A549 (cell line): ENCODE data around the gene FXYD3. TPM values are rescaled to one million over a fixed set of nuclear protein-coding genes. Genes with fewer than 3 reads are reported as not detected.

Experiments
- ATAC-seq, 2 experiments: fragments of 200-7000 bp in 1 of 2; fragments of >200 bp in 1 of 2; cut with Nextera tagmentation in 1 of 2; cut with Tn5 transposase in 1 of 2; 3 replicates each; pipeline versions ENCODE4 v1.8.0 to v1.9.1; 2018 to 2020; ENCODE audit warnings: mild to moderate bottlenecking in 1 of 2, moderate library complexity in 1 of 2
- CTCF ChIA-PET: fragments of 300-600 bp; sonication (Branson Sonifier 250); formaldehyde crosslinking; extraction: SDS; loops from one replicate; lab custom pipeline; 2021; ENCODE audit warnings: antibody characterized with exemption, inconsistent platforms; lab: Yijun Ruan, JAX
- POLR2A ChIA-PET: fragments of 350-600 bp; formaldehyde crosslinking; extraction: SDS; loops from one replicate; lab custom pipeline; 2021; ENCODE audit warnings: antibody characterized with exemption, inconsistent platforms; lab: Yijun Ruan, JAX
- DNase-seq, 2 experiments: peaks; one replicate each; pipeline versions ENCODE4 v3.0.0 to v3.0.0-alpha.2; 2011 to 2016; ENCODE audit warnings: low read depth in 1 of 2, low spot score in 1 of 2
- FAIRE-seq: peaks from 2 replicates; lab custom pipeline; 2011; peaks lifted over from hg19 to GRCh38; lab: Jason Lieb, UNC
- H3K27ac ChIP-seq, 2 experiments: fragments of >200 bp; sonication (Bioruptor Twin); formaldehyde crosslinking; 3 replicates each; pipeline ENCODE4 v1.5.1; 2016 to 2017
- H3K4me1 ChIP-seq: fragments of >200 bp; sonication (Bioruptor Twin); formaldehyde crosslinking; 3 replicates; pipeline ENCODE4 v1.6.1; 2016
- H3K4me2 ChIP-seq: fragments of >200 bp; sonication (Bioruptor Twin); formaldehyde crosslinking; 3 replicates; pipeline ENCODE4 v1.6.1; 2016
- H3K4me3 ChIP-seq: fragments of >200 bp; sonication (Bioruptor Twin); formaldehyde crosslinking; 3 replicates; pipeline ENCODE4 v1.5.1; 2016
- H3K9me3 ChIP-seq: fragments of >200 bp; sonication (Bioruptor Twin); formaldehyde crosslinking; 3 replicates; pipeline ENCODE4 v1.6.1; 2016
- ATOH8 ChIP-seq: fragments of 250-450 bp; sonication (Bioruptor Pico); IDR thresholded peaks from 2 replicates; pipeline ENCODE4 v1.5.0; 2020; ENCODE audit warnings: low read depth, mild to moderate bottlenecking, moderate library complexity
- BCL3 ChIP-seq: fragments of >200 bp; sonication (Bioruptor Twin); formaldehyde crosslinking; IDR thresholded peaks from 3 replicates; pipeline ENCODE4 v1.6.1; 2016
- BHLHE40 ChIP-seq: IDR thresholded peaks from 2 replicates; pipeline ENCODE4 v1.6.1; 2012; ENCODE audit warnings: low read depth, low read length, inconsistent platforms
- CBX2 ChIP-seq: fragments of 200-600 bp; sonication (generic); IDR thresholded peaks from 2 replicates; pipeline ENCODE4 v1.6.1; 2016; ENCODE audit warnings: low read depth, mild to moderate bottlenecking, borderline replicate concordance
- CBX8 ChIP-seq: fragments of 200-600 bp; sonication (generic); IDR thresholded peaks from 2 replicates; pipeline ENCODE4 v1.6.1; 2016
- CHD2 ChIP-seq: fragments of 150-350 bp; IDR thresholded peaks from 2 replicates; pipeline ENCODE4 v1.6.1; 2014; ENCODE audit warnings: low read length; ENCODE audit not compliant: partially characterized antibody
- CHD4 ChIP-seq: fragments of 200-600 bp; sonication (generic); IDR thresholded peaks from 2 replicates; pipeline ENCODE4 v1.6.1; 2016; ENCODE audit warnings: antibody characterized with exemption, mild to moderate bottlenecking, borderline replicate concordance
- CTCF ChIP-seq: fragments of >200 bp; sonication (Bioruptor Twin); formaldehyde crosslinking; IDR thresholded peaks from 3 replicates; pipeline ENCODE4 v1.5.1; 2016
- EHF ChIP-seq: fragments of 250-450 bp; sonication (Bioruptor Pico); IDR thresholded peaks from 2 replicates; pipeline ENCODE4 v1.5.0; 2020; ENCODE audit warnings: mild to moderate bottlenecking
- EP300 ChIP-seq, 2 experiments: fragments of >200 bp; sonication (Bioruptor Twin); formaldehyde crosslinking; IDR thresholded peaks; 2 replicates in 1 of 2; 3 replicates in 1 of 2; pipeline ENCODE4 v1.6.1; 2016 to 2017
- FOSL2 ChIP-seq, 2 experiments: fragments of 450-650 bp in 1 of 2; fragments of >200 bp in 1 of 2; sonication (Bioruptor Twin) in 1 of 2; formaldehyde crosslinking; IDR thresholded peaks; 2 replicates each; pipeline versions ENCODE4 v1.5.0 to v1.6.1; 2016 to 2020; ENCODE audit warnings: mild to moderate bottlenecking in 1 of 2, moderate library complexity in 1 of 2
- GATA3 ChIP-seq: IDR thresholded peaks from 2 replicates; pipeline ENCODE4 v1.6.1; 2012; ENCODE audit warnings: borderline replicate concordance
- HDAC2 ChIP-seq: fragments of 200-600 bp; sonication (generic); IDR thresholded peaks from 2 replicates; pipeline ENCODE4 v1.6.1; 2016
- HOXA7 ChIP-seq: fragments of 250-450 bp; sonication (Bioruptor Pico); IDR thresholded peaks from 2 replicates; pipeline ENCODE4 v1.5.0; 2020; ENCODE audit warnings: mild to moderate bottlenecking, moderate library complexity
- JUN ChIP-seq, 2 experiments: fragments of >200 bp; sonication (Bioruptor Twin); formaldehyde crosslinking; IDR thresholded peaks; 2 replicates in 1 of 2; 3 replicates in 1 of 2; pipeline ENCODE4 v1.6.1; 2016 to 2017
- MAX ChIP-seq: IDR thresholded peaks from 2 replicates; pipeline ENCODE4 v1.6.1; 2012
- MAZ ChIP-seq: fragments of 150-350 bp; IDR thresholded peaks from 2 replicates; pipeline ENCODE4 v1.6.1; 2014; ENCODE audit warnings: antibody characterized with exemption, low read depth, low read length, borderline replicate concordance
- MYC ChIP-seq: IDR thresholded peaks from 2 replicates; pipeline ENCODE4 v1.6.1; 2012; ENCODE audit warnings: mild to moderate bottlenecking, inconsistent platforms, low read length, improper control_type of control experiment, borderline replicate concordance
- NPAS2 ChIP-seq: fragments of 250-450 bp; sonication (Bioruptor Pico); IDR thresholded peaks from 2 replicates; pipeline ENCODE4 v1.8.0; 2022; ENCODE audit warnings: mild to moderate bottlenecking, moderate library complexity, borderline replicate concordance
- NR3C1 ChIP-seq: fragments of >200 bp; sonication (Bioruptor Twin); formaldehyde crosslinking; IDR thresholded peaks from 3 replicates; pipeline ENCODE4 v1.6.1; 2017
- PHF8 ChIP-seq: fragments of 200-600 bp; sonication (generic); IDR thresholded peaks from 2 replicates; pipeline ENCODE4 v1.6.1; 2016; ENCODE audit warnings: low read depth, mild to moderate bottlenecking, antibody characterized with exemption, moderate library complexity, borderline replicate concordance
- POLR2A ChIP-seq: IDR thresholded peaks from 2 replicates; pipeline ENCODE4 v1.6.1; 2012; ENCODE audit warnings: mild to moderate bottlenecking, low read length
- RAD21 ChIP-seq, 2 experiments: fragments of >200 bp in 1 of 2; sonication (Bioruptor Twin) in 1 of 2; formaldehyde crosslinking in 1 of 2; IDR thresholded peaks in 1 of 2; conservative IDR thresholded peaks in 1 of 2; 2 replicates in 1 of 2; 3 replicates in 1 of 2; pipeline ENCODE4 v1.6.1; 2012 to 2018; ENCODE audit warnings: inconsistent platforms in 1 of 2
- RARB ChIP-seq: fragments of 250-450 bp; sonication (Bioruptor Pico); IDR thresholded peaks from 2 replicates; pipeline ENCODE4 v1.8.0; 2021; ENCODE audit warnings: mild to moderate bottlenecking, moderate library complexity
- RNF2 ChIP-seq: fragments of 200-600 bp; sonication (generic); IDR thresholded peaks from 2 replicates; pipeline ENCODE4 v1.6.1; 2016; ENCODE audit warnings: low read depth, mild to moderate bottlenecking, antibody characterized with exemption, moderate library complexity, borderline replicate concordance
- SMC3 ChIP-seq: fragments of >200 bp; sonication (Bioruptor Twin); formaldehyde crosslinking; IDR thresholded peaks from 3 replicates; pipeline ENCODE4 v1.6.1; 2018; ENCODE audit warnings: inconsistent platforms
- ZC3H11A ChIP-seq: fragments of 450-650 bp; IDR thresholded peaks from 2 replicates; pipeline ENCODE4 v1.6.1; 2014; ENCODE audit warnings: antibody characterized with exemption, mild to moderate bottlenecking
- WGBS: methylation state at CpG from one replicate; pipeline ENCODE4 v1.1.6; 2017; ENCODE audit errors: missing lambda C conversion rate; 5-methylcytosine and 5-hydroxymethylcytosine counted together
- polyA plus RNA-seq, 4 experiments: library from polyadenylated mRNA; depleted of rRNA in 3 of 4; stranded (reverse); fragments of >200 nt; fragmentation: RNase III in 1 of 4; extraction: RNeasy Plus Mini Kit Qiagen cat#74134 plus additional on column Dnase treatment in 1 of 4; gene quantifications; 2 replicates in 3 of 4; 3 replicates in 1 of 4; pipeline ENCODE4 v1.2.3, GENCODE V29; 2011 to 2017

The FXYD3 gene
- polyA plus RNA-seq, 2 of the 4 experiments (the other 2 are of a cell fraction): 0.32 TPM; not detected in 1

- ATAC-seq (peak; percentile 74 to 86), FAIRE-seq (no peak), DNase-seq (peak; percentile 71 to 95)
- H3K4me3 ChIP-seq: peak overlapping the region; percentile 68
- no peaks in the 10 kb centered on the region for H3K9me3 ChIP-seq
- no peak for TF ChIP-seq EHF (CRISPR knock-in tag)
- TF ChIP-seq NR3C1: no peak
- TF ChIP-seq MAZ: 0 out of 2 replicates have a peak, but pooled peaks have one; percentile 40
- TF ChIP-seq RAD21 (conservative IDR thresholded peaks at IDR 0.05 in 1 of 2, IDR thresholded peaks at IDR 0.05 in 1 of 2): peak; percentile 21 to 25; a peak in 1 of 5 replicates
- TF ChIP-seq CTCF: peak; percentile 47
- peak; percentile 36 for TF ChIP-seq SMC3
- TF ChIP-seq BCL3: no peak
- TF ChIP-seq CHD4: no peak
- CTCF ChIA-PET: interaction anchor here (0.5 to 13.8 kb wide), 29 partner anchors 9 to 1067 kb away, joined by 3 to 163 read pairs (median 4); partner anchors contain the start of genes FXYD1, FXYD7 and LGI4
- POLR2A ChIA-PET: interaction anchor here (1.5 kb wide), 1 partner anchor 13 kb away, joined by 3 read pairs; no protein-coding TSS in a partner anchor
- H3K27ac ChIP-seq: peak overlapping the region; percentile 79 to 90
- 17% methylated on average over 34 of the region's 36 CpGs for WGBS
- peaks cover 9% of the 10 kb centered on the region; the same call in 1 of the 3 replicates for H3K4me1 ChIP-seq
- H3K4me2 ChIP-seq: peak overlapping the region; percentile 88
Observed at GRCh38 chr19:35153701-35154524, 38.3 kb downstream of the FXYD3 start.

GRCh38 chr19:35154525-35155406, 39.1 kb downstream of the FXYD3 start, which contains the start of gene FXYD5:
Gene FXYD5 (plus strand): TSS chr19:35154735. CDS start chr19:35155551, 816 bp downstream.
- WGBS: 2% methylated on average over 36 of the region's 49 CpGs
- H3K9me3 ChIP-seq: no peaks in the 10 kb centered on the region
- H3K4me3 ChIP-seq: peak within 1 kb of the TSS; percentile 68
- ATAC-seq: peak; percentile 74 to 88
- POLR2A ChIA-PET: interaction anchor here (1.5 kb wide), 1 partner anchor 14 kb away, joined by 3 read pairs; no protein-coding TSS in a partner anchor
- CTCF ChIA-PET: interaction anchor here (0.5 to 13.8 kb wide), 19 partner anchors 8 to 1067 kb away, joined by 3 to 163 read pairs (median 4); partner anchors contain the start of genes FXYD1, FXYD7 and LGI4
- H3K4me2 ChIP-seq: peak within 1 kb of the TSS; percentile 88
- peak; percentile 76 to 96 for DNase-seq
- H3K4me1 ChIP-seq: peaks cover 9% of the 10 kb centered on the region; the same call in 1 of the 3 replicates
- H3K27ac ChIP-seq: peak within 1 kb of the TSS; percentile 79 to 90
- no peak for FAIRE-seq
- TF ChIP-seq HOXA7 (CRISPR knock-in tag): no peak
- TF ChIP-seq JUN (IDR thresholded peaks at IDR 0.05): peak in 1 of 2 experiments; percentile 48; a peak in 1 of 5 replicates
- TF ChIP-seq GATA3: no peak
- TF ChIP-seq CBX8: no peak
- no peak for TF ChIP-seq RARB (CRISPR knock-in tag)
- no peak for TF ChIP-seq NPAS2 (CRISPR knock-in tag)
- TF ChIP-seq MAX: peak; percentile 86
- no peak for TF ChIP-seq EP300 (IDR thresholded peaks at IDR 0.05)
- no peak for TF ChIP-seq MYC
- peak; percentile 42; the same call in 1 of the 2 replicates for TF ChIP-seq PHF8
- TF ChIP-seq FOSL2 (IDR thresholded peaks at IDR 0.05): no peak
- TF ChIP-seq FOSL2 (CRISPR knock-in tag; IDR thresholded peaks at IDR 0.05): no peak
- TF ChIP-seq RNF2: no peak
- TF ChIP-seq CBX2: no peak
- TF ChIP-seq POLR2A: peak; percentile 69
- TF ChIP-seq BHLHE40: no peak
- no peak for TF ChIP-seq HDAC2
- no peak for TF ChIP-seq CTCF
- TF ChIP-seq ATOH8 (CRISPR knock-in tag): no peak
- TF ChIP-seq CHD2: no peak
- TF ChIP-seq ZC3H11A: no peak
